ENCODE results near the gene PGAP3.

PGAP3 gene

GRCh38 chr17:39669897-39670735, 17.7 kb downstream of the PGAP3 start:
- DNase-seq = no peak

GRCh38 chr17:39667945-39668924, 19.6 kb downstream of the PGAP3 start, which contains the start of gene PNMT:
TSS of gene PNMT (plus strand) at chr17:39668453. CDS start at chr17:39668476, 23 bp downstream.
- DNase-seq = peak; percentile 18

GRCh38 chr17:39667262-39667944, 20.5 kb downstream of the PGAP3 start:
- DNase-seq = no peak

GRCh38 chr17:39666601-39667261, 21.1 kb downstream of the PGAP3 start:
- no peak for DNase-seq

GRCh38 chr17:39666231-39666600, 21.6 kb downstream of the PGAP3 start:
- DNase-seq = no peak

GRCh38 chr17:39665642-39666224, 22.1 kb downstream of the PGAP3 start:
- DNase-seq = peak; percentile 21

- no peak for DNase-seq
Observed at GRCh38 chr17:39664581-39665561, 23.0 kb downstream of the PGAP3 start, which contains the start of gene TCAP. TSS of gene TCAP (plus strand) at chr17:39665349. CDS start at chr17:39665360, 11 bp downstream.

GRCh38 chr17:39663688-39664580, 23.9 kb downstream of the PGAP3 start:
- no peak for DNase-seq

GRCh38 chr17:39663340-39663687, 24.5 kb downstream of the PGAP3 start:
- DNase-seq = no peak

GRCh38 chr17:39662551-39663339, 25.1 kb downstream of the PGAP3 start:
- no peak for DNase-seq

- no peak for DNase-seq
Observed at GRCh38 chr17:39661744-39662541, 25.9 kb downstream of the PGAP3 start.

- DNase-seq = no peak
Observed at GRCh38 chr17:39660397-39661385, 27.2 kb downstream of the PGAP3 start.

- no peak for DNase-seq
Observed at GRCh38 chr17:39660011-39660360, 27.9 kb downstream of the PGAP3 start.

- no peak for DNase-seq
Observed at GRCh38 chr17:39659279-39660010, 28.4 kb downstream of the PGAP3 start.

- no peak for DNase-seq
Observed at GRCh38 chr17:39658760-39659159, 29.1 kb downstream of the PGAP3 start.

GRCh38 chr17:39658346-39658745, 29.5 kb downstream of the PGAP3 start:
- no peak for DNase-seq
